GM10266 (cell line): ENCODE results near the gene BZW1.

ENCODE experiments used
- DNase-seq: peaks from one replicate; pipeline ENCODE4 v3.0.0; 2012; ENCODE audit errors: extremely low spot score
- CTCF ChIP-seq: IDR thresholded peaks from 2 replicates; pipeline ENCODE4 v1.5.1; 2012; ENCODE audit warnings: mild to moderate bottlenecking, low read depth; ENCODE audit not compliant: control insufficient read depth, insufficient read depth; ENCODE audit errors: missing control alignments

BZW1 gene

GRCh38 chr2:200770847-200771246 is 40.9 kb upstream of the BZW1 start:
- TF ChIP-seq CTCF = no peak
- DNase-seq = no peak

- DNase-seq = no peak
- no peak for TF ChIP-seq CTCF
Measured at GRCh38 chr2:200772620-200773019, 39.1 kb upstream of the BZW1 start.

- DNase-seq = no peak
- no peak for TF ChIP-seq CTCF
Measured at GRCh38 chr2:200773083-200773482, 38.6 kb upstream of the BZW1 start.

- TF ChIP-seq CTCF = no peak
- no peak for DNase-seq
Measured at GRCh38 chr2:200774920-200775319, 36.8 kb upstream of the BZW1 start.

- TF ChIP-seq CTCF = no peak
- DNase-seq = no peak
Measured at GRCh38 chr2:200777275-200777674, 34.4 kb upstream of the BZW1 start.

GRCh38 chr2:200778038-200778437 is 33.7 kb upstream of the BZW1 start:
- no peak for DNase-seq
- no peak for TF ChIP-seq CTCF

GRCh38 chr2:200779214-200779613 is 32.5 kb upstream of the BZW1 start:
- no peak for TF ChIP-seq CTCF
- no peak for DNase-seq
